Uterus (tissue), 2 donors: Measurements from ENCODE around the gene GNA12.

Experiments used
- POLR2A ChIP-seq, 2 donors: fragments of 450-650 bp; IDR thresholded peaks; one replicate each; pipeline ENCODE4 v1.6.1; 2016; ENCODE audit warnings: antibody characterized with exemption in 2 of 2, mild to moderate bottlenecking in 1 of 2, moderate library complexity in 1 of 2
- TF ChIP-seq, protein P1 (sequence below), 4 experiments: fragments of 200-600 bp in 2 of 4; fragments of 450-650 bp in 2 of 4; sonication (generic) in 2 of 4; IDR thresholded peaks; one replicate each; pipeline ENCODE4 v1.5.1; 2016 to 2019; ENCODE audit warnings: antibody characterized with exemption in 4 of 4, mild to moderate bottlenecking in 2 of 4, moderate library complexity in 1 of 4

DNA sequence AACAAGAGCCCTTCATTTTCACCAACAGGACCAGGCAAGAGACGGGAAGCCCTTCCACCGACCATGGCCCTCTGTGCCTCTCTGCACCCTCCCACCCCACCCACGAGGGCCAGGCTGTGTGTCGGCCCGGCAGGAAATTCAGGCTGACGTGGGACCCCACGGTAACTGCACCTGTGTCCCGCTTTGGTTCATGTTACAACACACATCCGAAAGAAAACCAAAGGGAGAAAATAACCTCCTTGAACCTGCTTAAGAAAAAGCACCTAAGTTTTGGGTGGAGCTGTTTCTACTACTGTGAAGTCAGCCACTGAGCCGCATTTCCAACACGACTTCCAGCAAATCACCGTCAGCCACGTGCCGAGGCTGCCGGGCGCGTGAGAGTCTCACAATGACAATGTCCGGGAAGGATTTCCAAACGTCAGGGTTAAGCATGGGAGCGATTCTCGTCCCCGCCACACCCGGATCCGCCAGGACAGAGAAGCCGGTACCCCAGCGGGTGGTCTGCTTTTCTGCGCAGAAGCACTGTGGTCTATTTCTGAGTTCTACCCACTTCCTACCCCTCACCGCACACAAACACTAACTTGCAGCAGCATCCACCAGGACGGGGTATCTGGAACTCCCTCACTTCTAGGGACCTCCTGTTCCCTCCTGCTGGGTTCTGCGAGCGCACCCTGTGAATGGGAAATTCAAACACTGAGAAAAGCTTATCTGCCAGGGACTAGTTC lies 119.5 kb downstream of the GNA12 start:
- TF ChIP-seq, protein P1, sequence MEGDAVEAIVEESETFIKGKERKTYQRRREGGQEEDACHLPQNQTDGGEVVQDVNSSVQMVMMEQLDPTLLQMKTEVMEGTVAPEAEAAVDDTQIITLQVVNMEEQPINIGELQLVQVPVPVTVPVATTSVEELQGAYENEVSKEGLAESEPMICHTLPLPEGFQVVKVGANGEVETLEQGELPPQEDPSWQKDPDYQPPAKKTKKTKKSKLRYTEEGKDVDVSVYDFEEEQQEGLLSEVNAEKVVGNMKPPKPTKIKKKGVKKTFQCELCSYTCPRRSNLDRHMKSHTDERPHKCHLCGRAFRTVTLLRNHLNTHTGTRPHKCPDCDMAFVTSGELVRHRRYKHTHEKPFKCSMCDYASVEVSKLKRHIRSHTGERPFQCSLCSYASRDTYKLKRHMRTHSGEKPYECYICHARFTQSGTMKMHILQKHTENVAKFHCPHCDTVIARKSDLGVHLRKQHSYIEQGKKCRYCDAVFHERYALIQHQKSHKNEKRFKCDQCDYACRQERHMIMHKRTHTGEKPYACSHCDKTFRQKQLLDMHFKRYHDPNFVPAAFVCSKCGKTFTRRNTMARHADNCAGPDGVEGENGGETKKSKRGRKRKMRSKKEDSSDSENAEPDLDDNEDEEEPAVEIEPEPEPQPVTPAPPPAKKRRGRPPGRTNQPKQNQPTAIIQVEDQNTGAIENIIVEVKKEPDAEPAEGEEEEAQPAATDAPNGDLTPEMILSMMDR (IDR thresholded peaks at IDR 0.05) = no peak
- no peak for TF ChIP-seq POLR2A (IDR thresholded peaks at IDR 0.05)
